IMR-90 (cell line): ENCODE results near the gene PRR5L. TPM values are rescaled to one million over a fixed set of nuclear protein-coding genes. Genes with fewer than 3 reads are reported as not detected.

ENCODE experiments used
- ATAC-seq: fragments of 200-7000 bp; cut with Tn5 transposase; 2 replicates; pipeline ENCODE4 v1.9.1; 2020; ENCODE audit warnings: low read depth, mild to moderate bottlenecking, moderate library complexity
- BruUV-seq: library from RNA; stranded (reverse); fragments of 400-500 nt; replicated peaks from 2 replicates; lab custom pipeline; 2021; lab: Mats Ljungman, UMichigan
- CTCF ChIA-PET: fragments of 300-600 bp; formaldehyde crosslinking; extraction: SDS; loops from one replicate; lab custom pipeline; 2021; ENCODE audit warnings: antibody characterized with exemption; lab: Yijun Ruan, JAX
- POLR2A ChIA-PET: fragments of 300-600 bp; sonication (Branson Sonifier 250); formaldehyde crosslinking; loops from one replicate; lab custom pipeline; 2022; ENCODE audit warnings: antibody characterized with exemption; ENCODE audit not compliant: unreplicated experiment; lab: Charles Lee
- DNase-seq: peaks from one replicate; pipeline ENCODE4 v3.0.0; 2013
- H2AFZ ChIP-seq: replicated peaks from 2 replicates; pipeline ENCODE3; 2013; ENCODE audit warnings: low read length, mild to moderate bottlenecking; ENCODE audit not compliant: poor library complexity
- H2AK5ac ChIP-seq: 2 replicates; pipeline ENCODE4 v1.6.1; 2013; ENCODE audit warnings: low read depth, low read length, inconsistent platforms
- H2AK9ac ChIP-seq: replicated peaks from 2 replicates; pipeline ENCODE3; 2013; ENCODE audit warnings: mild to moderate bottlenecking, low read depth, low read length, moderate library complexity; ENCODE audit not compliant: poor library complexity
- H2BK120ac ChIP-seq: 2 replicates; pipeline ENCODE4 v1.6.1; 2013; ENCODE audit warnings: low read depth, low read length, inconsistent platforms
- H2BK15ac ChIP-seq: 3 replicates; pipeline ENCODE4 v1.6.1; 2013; ENCODE audit warnings: low read depth, low read length, inconsistent platforms
- H2BK20ac ChIP-seq: 2 replicates; pipeline ENCODE4 v1.6.1; 2013; ENCODE audit warnings: low read depth, mild to moderate bottlenecking, inconsistent platforms, low read length, moderate library complexity
- H2BK5ac ChIP-seq: 2 replicates; pipeline ENCODE4 v1.6.1; 2013; ENCODE audit warnings: mild to moderate bottlenecking, low read depth, low read length, inconsistent platforms; ENCODE audit not compliant: poor library complexity, severe bottlenecking
- H3K14ac ChIP-seq: replicated peaks from 2 replicates; pipeline ENCODE4 v1.6.1; 2013; ENCODE audit warnings: low read depth, low read length, inconsistent platforms
- H3K18ac ChIP-seq: 2 replicates; pipeline ENCODE4 v1.6.1; 2013; ENCODE audit warnings: low read depth, low read length, control low read depth
- H3K23ac ChIP-seq: 2 replicates; pipeline ENCODE4 v1.6.1; 2013; ENCODE audit warnings: low read depth, low read length, inconsistent platforms
- H3K27ac ChIP-seq: 2 replicates; pipeline ENCODE4 v1.5.1; 2013; ENCODE audit warnings: mild to moderate bottlenecking, control low read depth, low read length; ENCODE audit not compliant: insufficient read depth
- H3K27me3 ChIP-seq: 2 replicates; pipeline ENCODE4 v1.6.1; 2013; ENCODE audit warnings: low read length; ENCODE audit not compliant: control insufficient read depth, insufficient read depth
- H3K36me3 ChIP-seq: 2 replicates; pipeline ENCODE4 v1.6.1; 2013; ENCODE audit warnings: low read length, mixed read lengths; ENCODE audit not compliant: control insufficient read depth, insufficient read depth
- H3K4ac ChIP-seq: 2 replicates; pipeline ENCODE4 v1.6.1; 2013; ENCODE audit warnings: low read depth, low read length, inconsistent platforms
- H3K4me1 ChIP-seq: 2 replicates; pipeline ENCODE4 v1.6.1; 2013; ENCODE audit warnings: low read length, mixed read lengths; ENCODE audit not compliant: control insufficient read depth, insufficient read depth
- H3K4me2 ChIP-seq: 2 replicates; pipeline ENCODE4 v1.6.1; 2013; ENCODE audit warnings: low read depth, mild to moderate bottlenecking, control low read depth, low read length, moderate library complexity
- H3K4me3 ChIP-seq: 2 replicates; pipeline ENCODE4 v1.5.1; 2013; ENCODE audit warnings: low read depth, mild to moderate bottlenecking, control low read depth, low read length, moderate library complexity; ENCODE audit not compliant: insufficient read depth
- H3K56ac ChIP-seq: 2 replicates; pipeline ENCODE4 v1.6.1; 2013; ENCODE audit warnings: low read length, inconsistent platforms; ENCODE audit not compliant: insufficient read depth; ENCODE audit errors: extremely low read depth
- H3K79me1 ChIP-seq, 2 experiments: 2 replicates each; pipeline ENCODE4 v1.6.1; 2013; ENCODE audit warnings: low read length in 2 of 2, inconsistent platforms in 1 of 2, low read depth in 1 of 2
- H3K9ac ChIP-seq: 2 replicates; pipeline ENCODE4 v1.6.1; 2013; ENCODE audit warnings: low read depth, low read length, control low read depth
- H3K9me1 ChIP-seq: 2 replicates; pipeline ENCODE4 v1.6.1; 2013; ENCODE audit warnings: low read length, inconsistent platforms; ENCODE audit not compliant: insufficient read depth
- H3K9me3 ChIP-seq: 2 replicates; pipeline ENCODE4 v1.6.1; 2013; ENCODE audit warnings: low read length; ENCODE audit not compliant: control insufficient read depth, insufficient read depth
- H4K20me1 ChIP-seq: 2 replicates; pipeline ENCODE4 v1.6.1; 2013; ENCODE audit warnings: low read length, inconsistent platforms; ENCODE audit not compliant: insufficient read depth
- H4K5ac ChIP-seq: 2 replicates; pipeline ENCODE4 v1.6.1; 2013; ENCODE audit warnings: mild to moderate bottlenecking, low read depth, low read length, control low read depth
- H4K8ac ChIP-seq, 2 experiments: 2 replicates each; pipeline ENCODE4 v1.6.1; 2013; ENCODE audit warnings: low read depth in 2 of 2, low read length in 2 of 2, control low read depth in 1 of 2, inconsistent platforms in 1 of 2
- H4K91ac ChIP-seq: 2 replicates; pipeline ENCODE4 v1.6.1; 2013; ENCODE audit warnings: low read depth, low read length, inconsistent platforms; ENCODE audit not compliant: insufficient read depth
- SMC3 ChIP-seq: fragments of 150-350 bp; IDR thresholded peaks from 2 replicates; pipeline ENCODE4 v1.6.1; 2016; ENCODE audit warnings: low read depth, mild to moderate bottlenecking, antibody characterized with exemption, low read length, moderate library complexity
- WGBS, 2 experiments: methylation state at CpG; one replicate each; pipeline versions ENCODE4 v1.1.5 to v1.1.7; 2013; ENCODE audit warnings: missing lambda C conversion rate in 2 of 2; ENCODE audit not compliant: insufficient read length in 1 of 2; ENCODE audit errors: extremely low coverage in 2 of 2; 5-methylcytosine and 5-hydroxymethylcytosine counted together
- dilution Hi-C: fragments of 300-500 bp; cut with HindIII; formaldehyde crosslinking; loops from one replicate; pipeline ENCODE4 v1.14.3; 2018; ENCODE audit warnings: low sequenced_read_pairs; ENCODE audit not compliant: unreplicated experiment
- in situ Hi-C: fragments of 300-500 bp; cut with MboI; formaldehyde crosslinking; loops from 3 replicates; pipeline ENCODE4 v1.14.3; 2019; ENCODE audit warnings: low sequenced_read_pairs, inconsistent platforms, mixed read lengths
- intact Hi-C: fragments of 100-400 bp; cut with micrococcal nuclease; formaldehyde crosslinking; loops from 2 replicates; pipeline ENCODE4 v1.10.0; 2022
- polyA plus RNA-seq, 3 experiments: library from polyadenylated mRNA; depleted of rRNA; stranded (reverse); fragments of >200 nt; gene quantifications; 2 replicates each; pipeline ENCODE4 v1.2.3, GENCODE V29; 2012; ENCODE audit warnings: low replicate concordance in 1 of 3
- total RNA-seq: library from RNA; depleted of rRNA; stranded (reverse); fragments of >200 nt; gene quantifications from 2 replicates; pipeline ENCODE4 v1.2.3, GENCODE V29; 2012
- TF ChIP-seq, protein P1 (sequence below): fragments of 150-350 bp; IDR thresholded peaks from 2 replicates; pipeline ENCODE4 v1.6.1; 2016; ENCODE audit warnings: low read depth, mild to moderate bottlenecking, low read length, moderate library complexity, borderline replicate concordance

The PRR5L gene
- total and polyA plus RNA-seq, 2 of the 4 experiments (the other 2 are of a cell fraction): 2.9 to 3.6 TPM

- DNase-seq: no peak
- no peaks in the 10 kb centered on the region; the same call in 1 of the 2 replicates for H3K9me3 ChIP-seq
- WGBS, 2 experiments: 33% methylated on average over 1 of the region's 2 CpGs; no CpG with 5 or more reads in 1 of the 2 experiments
- H2AFZ ChIP-seq: no peak overlapping the region
- H3K9me1 ChIP-seq: no peaks in the 10 kb centered on the region
- H3K4ac ChIP-seq: no peak overlapping the region
- intact Hi-C loops: no loop called here
- no peak overlapping the region for H3K56ac ChIP-seq
- ChIA-PET CTCF (no interaction called here), POLR2A (no interaction called here)
- no peak overlapping the region for H2AK9ac ChIP-seq
- no peaks in the 10 kb centered on the region for H4K20me1 ChIP-seq
- H3K27me3 ChIP-seq: peaks cover 49% of the 10 kb centered on the region
- no peak overlapping the region for H4K5ac ChIP-seq
- H3K36me3 ChIP-seq: no peaks in the 10 kb centered on the region
- no peak overlapping the region for H3K9ac ChIP-seq
- H3K18ac ChIP-seq: no peak overlapping the region
- H4K91ac ChIP-seq: no peak overlapping the region
- H3K79me1 ChIP-seq: no peaks in the 10 kb centered on the region
- in situ Hi-C loops: no loop called here
- no peak overlapping the region for H2BK20ac ChIP-seq
- TF ChIP-seq, protein P1, sequence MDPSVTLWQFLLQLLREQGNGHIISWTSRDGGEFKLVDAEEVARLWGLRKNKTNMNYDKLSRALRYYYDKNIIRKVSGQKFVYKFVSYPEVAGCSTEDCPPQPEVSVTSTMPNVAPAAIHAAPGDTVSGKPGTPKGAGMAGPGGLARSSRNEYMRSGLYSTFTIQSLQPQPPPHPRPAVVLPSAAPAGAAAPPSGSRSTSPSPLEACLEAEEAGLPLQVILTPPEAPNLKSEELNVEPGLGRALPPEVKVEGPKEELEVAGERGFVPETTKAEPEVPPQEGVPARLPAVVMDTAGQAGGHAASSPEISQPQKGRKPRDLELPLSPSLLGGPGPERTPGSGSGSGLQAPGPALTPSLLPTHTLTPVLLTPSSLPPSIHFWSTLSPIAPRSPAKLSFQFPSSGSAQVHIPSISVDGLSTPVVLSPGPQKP: no peak
- TF ChIP-seq SMC3: no peak
- H3K4me2 ChIP-seq: no peak overlapping the region
- H2BK120ac ChIP-seq: no peak overlapping the region
- H3K14ac ChIP-seq: no peak overlapping the region
- H3K27ac ChIP-seq: no peak overlapping the region
- ATAC-seq: no peak
- dilution Hi-C loops: no loop called here
- H4K8ac ChIP-seq: no peak overlapping the region
- H3K4me3 ChIP-seq: no peak overlapping the region
- no peak overlapping the region for H2AK5ac ChIP-seq
- BruUV-seq: no TSS peak
- no peaks in the 10 kb centered on the region for H3K4me1 ChIP-seq
- H3K23ac ChIP-seq: no peak overlapping the region
- H2BK5ac ChIP-seq: no peak overlapping the region
- H2BK15ac ChIP-seq: no peak overlapping the region
Observed at GRCh38 chr11:36339888-36340287, 43.8 kb downstream of the PRR5L start.
